PFSK-1 (cell line): ENCODE measurements around the gene GRIN2A.

Experiments
- FOXP2 ChIP-seq: optimal IDR thresholded peaks from 2 replicates; pipeline ENCODE3; 2011; ENCODE audit warnings: borderline replicate concordance, control low read depth, inconsistent platforms; ENCODE audit not compliant: insufficient read depth; ENCODE audit errors: extremely low read length, extremely low read depth
- POLR2AphosphoS5 ChIP-seq: IDR thresholded peaks from 2 replicates; pipeline ENCODE4 v1.6.1; 2012; ENCODE audit warnings: low read depth, mild to moderate bottlenecking, control low read depth, low read length, moderate library complexity
- SIN3A ChIP-seq: IDR thresholded peaks from 2 replicates; pipeline ENCODE4 v1.6.1; 2012; ENCODE audit warnings: mild to moderate bottlenecking, low read length, moderate library complexity, borderline replicate concordance; ENCODE audit not compliant: insufficient read depth
- TAF1 ChIP-seq: IDR thresholded peaks from 2 replicates; pipeline ENCODE4 v1.6.1; 2012; ENCODE audit warnings: low read length, control low read depth, borderline replicate concordance; ENCODE audit not compliant: insufficient read depth
- TF ChIP-seq, protein P1 (sequence below), 2 experiments: IDR thresholded peaks; 2 replicates each; pipeline versions ENCODE4 v1.6.1 to v1.8.0; 2011 to 2012; ENCODE audit warnings: low read depth in 2 of 2, low read length in 2 of 2, control low read depth in 1 of 2, inconsistent platforms in 1 of 2, mild to moderate bottlenecking in 1 of 2, moderate library complexity in 1 of 2; ENCODE audit not compliant: insufficient read depth in 1 of 2

The GRIN2A gene

DNA sequence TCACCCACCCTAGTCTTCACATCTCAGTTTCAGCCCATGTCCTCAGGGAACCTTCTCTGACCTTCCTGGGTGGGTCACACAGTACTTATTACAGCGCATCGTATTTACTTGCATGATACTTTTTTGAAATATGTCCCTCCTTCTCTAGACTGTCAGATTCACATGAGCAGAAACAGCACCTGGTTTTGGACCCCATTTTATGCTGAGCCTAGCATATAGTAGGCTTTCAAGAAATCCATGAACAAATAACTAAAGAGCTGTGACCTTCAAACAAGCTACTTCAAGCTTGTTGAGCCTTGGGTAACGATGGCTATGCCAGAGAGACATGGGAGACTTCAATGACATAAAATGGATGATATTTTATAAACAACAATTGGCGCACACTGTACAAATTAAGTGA is 150.3 kb downstream of the GRIN2A start:
- no peak for TF ChIP-seq TAF1
- TF ChIP-seq SIN3A = no peak
- TF ChIP-seq POLR2AphosphoS5 = no peak
- TF ChIP-seq FOXP2 = no peak
- TF ChIP-seq, protein P1, sequence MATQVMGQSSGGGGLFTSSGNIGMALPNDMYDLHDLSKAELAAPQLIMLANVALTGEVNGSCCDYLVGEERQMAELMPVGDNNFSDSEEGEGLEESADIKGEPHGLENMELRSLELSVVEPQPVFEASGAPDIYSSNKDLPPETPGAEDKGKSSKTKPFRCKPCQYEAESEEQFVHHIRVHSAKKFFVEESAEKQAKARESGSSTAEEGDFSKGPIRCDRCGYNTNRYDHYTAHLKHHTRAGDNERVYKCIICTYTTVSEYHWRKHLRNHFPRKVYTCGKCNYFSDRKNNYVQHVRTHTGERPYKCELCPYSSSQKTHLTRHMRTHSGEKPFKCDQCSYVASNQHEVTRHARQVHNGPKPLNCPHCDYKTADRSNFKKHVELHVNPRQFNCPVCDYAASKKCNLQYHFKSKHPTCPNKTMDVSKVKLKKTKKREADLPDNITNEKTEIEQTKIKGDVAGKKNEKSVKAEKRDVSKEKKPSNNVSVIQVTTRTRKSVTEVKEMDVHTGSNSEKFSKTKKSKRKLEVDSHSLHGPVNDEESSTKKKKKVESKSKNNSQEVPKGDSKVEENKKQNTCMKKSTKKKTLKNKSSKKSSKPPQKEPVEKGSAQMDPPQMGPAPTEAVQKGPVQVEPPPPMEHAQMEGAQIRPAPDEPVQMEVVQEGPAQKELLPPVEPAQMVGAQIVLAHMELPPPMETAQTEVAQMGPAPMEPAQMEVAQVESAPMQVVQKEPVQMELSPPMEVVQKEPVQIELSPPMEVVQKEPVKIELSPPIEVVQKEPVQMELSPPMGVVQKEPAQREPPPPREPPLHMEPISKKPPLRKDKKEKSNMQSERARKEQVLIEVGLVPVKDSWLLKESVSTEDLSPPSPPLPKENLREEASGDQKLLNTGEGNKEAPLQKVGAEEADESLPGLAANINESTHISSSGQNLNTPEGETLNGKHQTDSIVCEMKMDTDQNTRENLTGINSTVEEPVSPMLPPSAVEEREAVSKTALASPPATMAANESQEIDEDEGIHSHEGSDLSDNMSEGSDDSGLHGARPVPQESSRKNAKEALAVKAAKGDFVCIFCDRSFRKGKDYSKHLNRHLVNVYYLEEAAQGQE (IDR thresholded peaks at IDR 0.05; ENCODE audit: insufficient read depth in 1 of 2, low read depth in 2 of 2, low read length in 2 of 2) = no peak

- no peak for TF ChIP-seq POLR2AphosphoS5
- TF ChIP-seq, protein P1 (IDR thresholded peaks at IDR 0.05; ENCODE audit: insufficient read depth in 1 of 2, low read depth in 2 of 2, low read length in 2 of 2) = no peak
- no peak for TF ChIP-seq TAF1
- TF ChIP-seq SIN3A = no peak
- no peak for TF ChIP-seq FOXP2
These were observed 150.8 kb downstream of the GRIN2A start for GRCh38 chr16:10031473-10031872.

- TF ChIP-seq, protein P1 (IDR thresholded peaks at IDR 0.05; ENCODE audit: insufficient read depth in 1 of 2, low read depth in 2 of 2, low read length in 2 of 2) = no peak
- TF ChIP-seq SIN3A (no peak), POLR2AphosphoS5 (no peak), TAF1 (no peak), FOXP2 (no peak)
These were observed 153.6 kb downstream of the GRIN2A start for GRCh38 chr16:10028644-10029043.

GRCh38 chr16:10027553-10027952 is 154.7 kb downstream of the GRIN2A start:
- no peak for TF ChIP-seq POLR2AphosphoS5
- no peak for TF ChIP-seq TAF1
- TF ChIP-seq, protein P1 (IDR thresholded peaks at IDR 0.05; ENCODE audit: insufficient read depth in 1 of 2, low read depth in 2 of 2, low read length in 2 of 2) = no peak
- no peak for TF ChIP-seq FOXP2

DNA sequence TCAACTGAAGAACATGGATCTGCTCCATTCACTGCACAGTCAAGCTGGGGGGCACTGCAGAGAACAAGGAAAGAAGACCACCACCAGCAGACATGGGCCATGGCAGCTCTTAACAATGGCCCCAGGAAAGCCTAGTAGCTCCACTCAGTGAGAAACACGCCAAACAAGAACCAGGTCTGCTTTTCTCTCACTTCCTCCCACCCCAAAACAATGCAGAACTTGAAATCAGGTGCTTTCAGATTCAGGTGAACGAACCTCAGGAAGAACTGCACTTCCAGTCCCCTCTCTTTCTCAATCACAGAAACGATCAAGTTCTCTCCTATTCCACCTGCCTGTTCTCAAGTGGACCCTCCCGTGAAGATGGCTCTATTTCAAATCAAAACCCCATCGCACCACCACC is 155.6 kb downstream of the GRIN2A start:
- TF ChIP-seq, protein P1 (IDR thresholded peaks at IDR 0.05; ENCODE audit: insufficient read depth in 1 of 2, low read depth in 2 of 2, low read length in 2 of 2) = no peak
- TF ChIP-seq SIN3A (no peak), TAF1 (no peak), POLR2AphosphoS5 (no peak), FOXP2 (no peak)
